ENCODE measurements around the gene ABCB10.

DNA sequence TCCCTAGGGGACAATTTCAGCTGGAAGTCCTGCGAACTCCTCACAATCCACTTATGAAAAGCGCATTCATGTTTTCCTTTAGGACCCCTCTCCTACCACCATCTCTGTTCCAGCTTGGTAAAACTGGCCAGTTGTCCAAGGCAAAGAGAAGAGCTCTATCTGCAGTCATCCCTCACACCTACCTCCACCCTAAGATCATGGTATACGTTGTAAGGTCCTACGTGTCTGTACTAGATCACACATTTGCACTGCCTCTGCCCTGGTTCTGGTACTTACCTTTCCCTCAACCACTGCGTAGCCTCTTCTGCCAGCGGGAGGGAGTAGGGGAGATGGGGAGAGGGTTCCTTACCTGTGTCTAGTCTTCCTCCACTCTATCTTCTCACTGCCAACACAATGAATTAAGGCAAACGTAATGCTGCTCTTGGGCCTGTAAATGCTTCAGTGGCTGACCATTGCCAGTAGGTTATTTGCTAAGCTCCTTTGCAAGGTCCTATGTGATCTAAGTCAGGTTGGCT, 49.6 kb downstream of the ABCB10 start:
- TF ChIP-seq, protein P1, sequence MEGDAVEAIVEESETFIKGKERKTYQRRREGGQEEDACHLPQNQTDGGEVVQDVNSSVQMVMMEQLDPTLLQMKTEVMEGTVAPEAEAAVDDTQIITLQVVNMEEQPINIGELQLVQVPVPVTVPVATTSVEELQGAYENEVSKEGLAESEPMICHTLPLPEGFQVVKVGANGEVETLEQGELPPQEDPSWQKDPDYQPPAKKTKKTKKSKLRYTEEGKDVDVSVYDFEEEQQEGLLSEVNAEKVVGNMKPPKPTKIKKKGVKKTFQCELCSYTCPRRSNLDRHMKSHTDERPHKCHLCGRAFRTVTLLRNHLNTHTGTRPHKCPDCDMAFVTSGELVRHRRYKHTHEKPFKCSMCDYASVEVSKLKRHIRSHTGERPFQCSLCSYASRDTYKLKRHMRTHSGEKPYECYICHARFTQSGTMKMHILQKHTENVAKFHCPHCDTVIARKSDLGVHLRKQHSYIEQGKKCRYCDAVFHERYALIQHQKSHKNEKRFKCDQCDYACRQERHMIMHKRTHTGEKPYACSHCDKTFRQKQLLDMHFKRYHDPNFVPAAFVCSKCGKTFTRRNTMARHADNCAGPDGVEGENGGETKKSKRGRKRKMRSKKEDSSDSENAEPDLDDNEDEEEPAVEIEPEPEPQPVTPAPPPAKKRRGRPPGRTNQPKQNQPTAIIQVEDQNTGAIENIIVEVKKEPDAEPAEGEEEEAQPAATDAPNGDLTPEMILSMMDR (IDR thresholded peaks at IDR 0.05) = no peak
- TF ChIP-seq POLR2AphosphoS5 (IDR thresholded peaks at IDR 0.05) = no peak

Data from gastroesophageal sphincter (tissue), 3 donors.